DMS 273 treated with DMSO at 0.1 percent for 48 hours (cell line): ENCODE results near the gene MARCHF4.

ENCODE experiments used
- DNase-seq: peaks from one replicate; lab custom pipeline; 2025; lab: John Stamatoyannopoulos, UW

Gene MARCHF4

GRCh38 chr2:216371721-216372702 is at the start of gene MARCHF4:
TSS of gene MARCHF4 (minus strand) at chr2:216372483. CDS start at chr2:216370260, 2,223 bp downstream.
- DNase-seq = peak; percentile 50

GRCh38 chr2:216420367-216421101 is 48.3 kb upstream of the MARCHF4 start:
- DNase-seq = no peak

GRCh38 chr2:216418981-216419380 is 46.7 kb upstream of the MARCHF4 start:
- DNase-seq = no peak

GRCh38 chr2:216416571-216417307 is 44.5 kb upstream of the MARCHF4 start:
- DNase-seq = no peak

GRCh38 chr2:216415541-216415940 is 43.3 kb upstream of the MARCHF4 start:
- no peak for DNase-seq

- no peak for DNase-seq
Observed at GRCh38 chr2:216414772-216415319, 42.6 kb upstream of the MARCHF4 start.

GRCh38 chr2:216413882-216414281 is 41.6 kb upstream of the MARCHF4 start:
- no peak for DNase-seq

- DNase-seq = peak; percentile 97
Observed at GRCh38 chr2:216412022-216412999, 40.0 kb upstream of the MARCHF4 start, which contains the start of gene SMARCAL1. TSS of gene SMARCAL1 (plus strand) at chr2:216412484. CDS start at chr2:216414705, 2,221 bp downstream.

- no peak for DNase-seq
Observed at GRCh38 chr2:216410550-216410949, 38.3 kb upstream of the MARCHF4 start.

GRCh38 chr2:216408426-216409290 is 36.4 kb upstream of the MARCHF4 start:
- DNase-seq = peak; percentile 45

- no peak for DNase-seq
Observed at GRCh38 chr2:216406826-216407225, 34.5 kb upstream of the MARCHF4 start.

GRCh38 chr2:216405588-216405987 is 33.3 kb upstream of the MARCHF4 start:
- DNase-seq = no peak

- no peak for DNase-seq
Observed at GRCh38 chr2:216404010-216404618, 31.8 kb upstream of the MARCHF4 start.

- DNase-seq = no peak
Observed at GRCh38 chr2:216402751-216403150, 30.5 kb upstream of the MARCHF4 start.

- peak; percentile 38 for DNase-seq
Observed at GRCh38 chr2:216399621-216400020, 27.3 kb upstream of the MARCHF4 start.

GRCh38 chr2:216394881-216395280 is 22.6 kb upstream of the MARCHF4 start:
- no peak for DNase-seq

- no peak for DNase-seq
Observed at GRCh38 chr2:216392945-216393840, 20.9 kb upstream of the MARCHF4 start.

GRCh38 chr2:216392018-216392562 is 19.8 kb upstream of the MARCHF4 start:
- DNase-seq = no peak
